Endothelial cell of umbilical vein (primary cell): ENCODE data around the gene DSP. TPM values are rescaled to one million over a fixed set of nuclear protein-coding genes. Genes with fewer than 3 reads are reported as not detected.

ENCODE experiments used
- Bru-seq: library from RNA; stranded (reverse); fragments of 400-500 nt; gene quantifications from one replicate; lab custom pipeline; 2021; lab: Mats Ljungman, UMichigan
- BruChase-seq, 2 experiments: library from RNA; stranded (reverse); fragments of 400-500 nt; gene quantifications; one replicate each; lab custom pipeline; 2021; lab: Mats Ljungman, UMichigan
- BruUV-seq: library from RNA; stranded (reverse); fragments of 400-500 nt; replicated peaks from 2 replicates; lab custom pipeline; 2021; lab: Mats Ljungman, UMichigan
- CTCF ChIA-PET: fragments of 300-600, 350-600 bp; sonication (Branson Sonifier 250); formaldehyde crosslinking; loops from one replicate; lab custom pipeline; 2021; ENCODE audit warnings: antibody characterized with exemption, inconsistent platforms; lab: Charles Lee
- POLR2A ChIA-PET: fragments of 300-600, 350-600 bp; sonication (Branson Sonifier 250); formaldehyde crosslinking; loops from one replicate; lab custom pipeline; 2021; ENCODE audit warnings: antibody characterized with exemption, inconsistent platforms; lab: Charles Lee
- DNase-seq: peaks from one replicate; pipeline ENCODE4 v3.0.0-alpha.2; 2011; ENCODE audit warnings: low read depth, low spot score
- FAIRE-seq: peaks from 2 replicates; lab custom pipeline; 2011; peaks lifted over from hg19 to GRCh38; lab: Jason Lieb, UNC
- H2AFZ ChIP-seq: 2 replicates; pipeline ENCODE4 v1.6.0; 2012; ENCODE audit warnings: low read depth, low read length, control low read depth, inconsistent platforms
- H3K27ac ChIP-seq: 2 replicates; pipeline ENCODE4 v1.5.1; 2011; ENCODE audit warnings: low read depth, mild to moderate bottlenecking, control low read depth, low read length, moderate library complexity; ENCODE audit not compliant: insufficient read depth
- H3K27me3 ChIP-seq, 2 experiments: 2 replicates each; pipeline versions ENCODE4 v1.6.0 to v1.6.1; 2011; ENCODE audit warnings: low read length in 2 of 2, mixed read lengths in 1 of 2; ENCODE audit not compliant: control insufficient read depth in 2 of 2, insufficient read depth in 2 of 2
- H3K36me3 ChIP-seq, 2 experiments: 2 replicates in 1 of 2; 3 replicates in 1 of 2; pipeline ENCODE4 v1.5.1; 2011; ENCODE audit warnings: low read length in 2 of 2, mild to moderate bottlenecking in 1 of 2, moderate library complexity in 1 of 2; ENCODE audit not compliant: control insufficient read depth in 2 of 2, insufficient read depth in 2 of 2; ENCODE audit errors: extremely low read depth in 1 of 2
- H3K4me1 ChIP-seq: 3 replicates; pipeline ENCODE4 v1.5.1; 2011; ENCODE audit warnings: mild to moderate bottlenecking, low read length; ENCODE audit not compliant: control insufficient read depth, insufficient read depth; ENCODE audit errors: extremely low read depth
- H3K4me2 ChIP-seq: 2 replicates; pipeline ENCODE4 v1.6.1; 2011; ENCODE audit warnings: low read length, control low read depth, mixed read lengths; ENCODE audit not compliant: insufficient read depth
- H3K4me3 ChIP-seq, 3 experiments: fragments of 200-600 bp in 1 of 3; sonication (generic), shearing (Covaris generic) in 1 of 3; replicated peaks in 1 of 3; 2 replicates each; pipeline ENCODE4 v1.5.1; 2011 to 2016; ENCODE audit warnings: control low read depth in 3 of 3, low read length in 3 of 3, mild to moderate bottlenecking in 2 of 3, inconsistent platforms in 1 of 3, low read depth in 1 of 3, moderate library complexity in 1 of 3; ENCODE audit not compliant: insufficient read depth in 1 of 3
- H3K79me2 ChIP-seq: 2 replicates; pipeline ENCODE4 v1.6.0; 2012; ENCODE audit warnings: low read length, inconsistent platforms; ENCODE audit not compliant: control insufficient read depth, insufficient read depth
- H3K9ac ChIP-seq: replicated peaks from 2 replicates; pipeline ENCODE3; 2011; ENCODE audit warnings: low read length, control low read depth; ENCODE audit not compliant: insufficient read depth; ENCODE audit errors: extremely low read depth
- H3K9me1 ChIP-seq: replicated peaks from 3 replicates; pipeline ENCODE4 v1.6.0; 2011; ENCODE audit warnings: mild to moderate bottlenecking, low read length; ENCODE audit not compliant: control insufficient read depth, insufficient read depth; ENCODE audit errors: extremely low read depth
- H3K9me3 ChIP-seq: replicated peaks from 2 replicates; pipeline ENCODE4 v1.5.1; 2012; ENCODE audit warnings: low read length, inconsistent platforms; ENCODE audit not compliant: control insufficient read depth, insufficient read depth
- H4K20me1 ChIP-seq: replicated peaks from 2 replicates; pipeline ENCODE3; 2011; ENCODE audit warnings: mild to moderate bottlenecking, low read length; ENCODE audit not compliant: control insufficient read depth, insufficient read depth; ENCODE audit errors: extremely low read depth
- EZH2 ChIP-seq: IDR thresholded peaks from 2 replicates; pipeline ENCODE4 v1.6.1; 2012; ENCODE audit warnings: borderline replicate concordance, low read depth, mild to moderate bottlenecking, moderate library complexity, low read length, inconsistent platforms; ENCODE audit not compliant: severe bottlenecking
- JUN ChIP-seq: IDR thresholded peaks from 2 replicates; pipeline ENCODE4 v1.6.1; 2011; ENCODE audit warnings: borderline replicate concordance, low read depth; ENCODE audit not compliant: insufficient read length, insufficient read depth
- POLR2AphosphoS5 ChIP-seq: IDR thresholded peaks from 2 replicates; pipeline ENCODE4 v1.6.1; 2012; ENCODE audit warnings: low read depth, mild to moderate bottlenecking, control low read depth, low read length, moderate library complexity; ENCODE audit not compliant: insufficient read depth
- dilution Hi-C: fragments of 300-500 bp; cut with MboI; formaldehyde crosslinking; loops from one replicate; pipeline ENCODE4 v1.15.0; 2019; ENCODE audit warnings: low sequenced_read_pairs; ENCODE audit not compliant: extremely low pct_ligation_motif_present
- intact Hi-C: fragments of 100-400 bp; cut with micrococcal nuclease; formaldehyde crosslinking; loops from one replicate; pipeline ENCODE4 v1.10.0; 2022
- long read RNA-seq: library from polyadenylated mRNA; stranded (forward); transcript quantifications from one replicate; pipeline ENCODE4 v2.0.0, GENCODE V29; 2021
- polyA minus RNA-seq, 3 experiments: library from RNA; depleted of rRNA, polyadenylated mRNA; stranded (reverse); fragments of >200 nt; gene quantifications; 1 replicate in 1 of 3; 2 replicates in 2 of 3; pipeline ENCODE4 v1.2.3, GENCODE V29; 2011
- polyA plus RNA-seq, 4 experiments: library from polyadenylated mRNA; depleted of rRNA in 3 of 4; stranded (reverse) in 3 of 4; unstranded in 1 of 4; fragments of >200 nt; gene quantifications; 2 replicates each; pipeline versions ENCODE4 v1.2.1 to v1.2.3, GENCODE V29; 2011 to 2012; ENCODE audit warnings: missing spikeins in 1 of 4
- total RNA-seq: library from RNA; stranded (reverse); gene quantifications from 2 replicates; pipeline ENCODE4 v1.2.3, GENCODE V29; 2021

The DSP gene, protein sequence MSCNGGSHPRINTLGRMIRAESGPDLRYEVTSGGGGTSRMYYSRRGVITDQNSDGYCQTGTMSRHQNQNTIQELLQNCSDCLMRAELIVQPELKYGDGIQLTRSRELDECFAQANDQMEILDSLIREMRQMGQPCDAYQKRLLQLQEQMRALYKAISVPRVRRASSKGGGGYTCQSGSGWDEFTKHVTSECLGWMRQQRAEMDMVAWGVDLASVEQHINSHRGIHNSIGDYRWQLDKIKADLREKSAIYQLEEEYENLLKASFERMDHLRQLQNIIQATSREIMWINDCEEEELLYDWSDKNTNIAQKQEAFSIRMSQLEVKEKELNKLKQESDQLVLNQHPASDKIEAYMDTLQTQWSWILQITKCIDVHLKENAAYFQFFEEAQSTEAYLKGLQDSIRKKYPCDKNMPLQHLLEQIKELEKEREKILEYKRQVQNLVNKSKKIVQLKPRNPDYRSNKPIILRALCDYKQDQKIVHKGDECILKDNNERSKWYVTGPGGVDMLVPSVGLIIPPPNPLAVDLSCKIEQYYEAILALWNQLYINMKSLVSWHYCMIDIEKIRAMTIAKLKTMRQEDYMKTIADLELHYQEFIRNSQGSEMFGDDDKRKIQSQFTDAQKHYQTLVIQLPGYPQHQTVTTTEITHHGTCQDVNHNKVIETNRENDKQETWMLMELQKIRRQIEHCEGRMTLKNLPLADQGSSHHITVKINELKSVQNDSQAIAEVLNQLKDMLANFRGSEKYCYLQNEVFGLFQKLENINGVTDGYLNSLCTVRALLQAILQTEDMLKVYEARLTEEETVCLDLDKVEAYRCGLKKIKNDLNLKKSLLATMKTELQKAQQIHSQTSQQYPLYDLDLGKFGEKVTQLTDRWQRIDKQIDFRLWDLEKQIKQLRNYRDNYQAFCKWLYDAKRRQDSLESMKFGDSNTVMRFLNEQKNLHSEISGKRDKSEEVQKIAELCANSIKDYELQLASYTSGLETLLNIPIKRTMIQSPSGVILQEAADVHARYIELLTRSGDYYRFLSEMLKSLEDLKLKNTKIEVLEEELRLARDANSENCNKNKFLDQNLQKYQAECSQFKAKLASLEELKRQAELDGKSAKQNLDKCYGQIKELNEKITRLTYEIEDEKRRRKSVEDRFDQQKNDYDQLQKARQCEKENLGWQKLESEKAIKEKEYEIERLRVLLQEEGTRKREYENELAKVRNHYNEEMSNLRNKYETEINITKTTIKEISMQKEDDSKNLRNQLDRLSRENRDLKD (N-terminal part only)
- total RNA-seq (0.32 and 0.77 TPM in 2 replicates), polyA plus RNA-seq (0.02 and 0.03 TPM in 2 replicates), polyA minus RNA-seq (0.15 TPM in 1 of 2 replicates, not detected in the other), Bru-seq, nascent RNA (percentile 20 among the genes with signal in this experiment), BruChase-seq, experiment 1, labeled RNA remaining after a 6-hour chase (percentile 30 among the genes with signal in this experiment), BruChase-seq, experiment 2, labeled RNA remaining after a 2-hour chase (percentile 26 among the genes with signal in this experiment)
- 0.01 and 0.04 TPM in 2 replicates for polyA plus RNA-seq (2011; cell fraction: cytosol; rRNA removed)
- 0.07 and 0.08 TPM in 2 replicates for polyA plus RNA-seq (2011; cell fraction: nucleus; rRNA removed)
- polyA plus RNA-seq (2012) = 0.04 TPM in 2 replicates
- 22.9 TPM for polyA minus RNA-seq (2011; cell fraction: cytosol; rRNA and poly(A)+ RNA removed)
- polyA minus RNA-seq (2011; cell fraction: nucleus; rRNA and poly(A)+ RNA removed) = 0.10 and 0.19 TPM in 2 replicates
- long read RNA-seq = 0 reads

DNA sequence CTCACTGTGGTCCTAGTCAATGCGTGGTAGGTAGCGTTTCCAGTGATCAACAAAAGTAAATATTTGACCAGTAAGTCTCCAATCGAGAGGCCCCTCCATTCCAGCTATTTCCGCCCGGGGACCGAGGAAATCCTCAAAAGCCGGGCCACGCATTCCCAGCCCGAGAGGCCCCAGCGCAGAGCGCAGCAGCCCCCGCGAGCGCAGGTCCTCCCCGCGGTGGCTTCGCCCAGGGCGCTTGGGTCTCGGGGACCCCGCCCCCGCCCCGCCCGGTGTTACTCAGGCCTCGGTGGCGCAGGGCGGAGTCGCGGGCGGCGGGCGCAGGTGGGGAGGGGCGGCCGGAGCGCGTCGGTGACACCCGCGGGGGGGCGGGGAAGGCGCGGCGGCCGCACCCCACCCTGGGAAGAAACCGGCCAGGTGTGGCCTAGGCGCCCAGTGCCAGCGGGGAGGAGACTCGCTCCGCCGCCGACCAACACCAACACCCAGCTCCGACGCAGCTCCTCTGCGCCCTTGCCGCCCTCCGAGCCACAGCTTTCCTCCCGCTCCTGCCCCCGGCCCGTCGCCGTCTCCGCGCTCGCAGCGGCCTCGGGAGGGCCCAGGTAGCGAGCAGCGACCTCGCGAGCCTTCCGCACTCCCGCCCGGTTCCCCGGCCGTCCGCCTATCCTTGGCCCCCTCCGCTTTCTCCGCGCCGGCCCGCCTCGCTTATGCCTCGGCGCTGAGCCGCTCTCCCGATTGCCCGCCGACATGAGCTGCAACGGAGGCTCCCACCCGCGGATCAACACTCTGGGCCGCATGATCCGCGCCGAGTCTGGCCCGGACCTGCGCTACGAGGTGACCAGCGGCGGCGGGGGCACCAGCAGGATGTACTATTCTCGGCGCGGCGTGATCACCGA is at the start of gene DSP:
TSS of gene DSP (plus strand) at position 497 of the 890 bp plus-strand sequence. CDS start at position 742, 245 bp downstream.
- H3K9me1 ChIP-seq = no peaks in the 10 kb centered on the region
- peak within 1 kb of the TSS; percentile 34 to 47 (median 37) for H3K4me3 ChIP-seq
- H3K27me3 ChIP-seq = peaks cover 49 to 86% of the 10 kb centered on the region in 2 experiments
- H3K79me2 ChIP-seq = no peaks in the 10 kb centered on the region
- DNase-seq (peak; percentile 15), FAIRE-seq (peak; percentile 60)
- H4K20me1 ChIP-seq = no peaks in the 10 kb centered on the region
- TF ChIP-seq EZH2 = peak; percentile 90
- TF ChIP-seq JUN = no peak
- TF ChIP-seq POLR2AphosphoS5 = no peak
- H3K4me1 ChIP-seq = peaks cover 10% of the 10 kb centered on the region
- peak within 1 kb of the TSS; percentile 68 for H3K4me2 ChIP-seq
- H3K9ac ChIP-seq = no peak within 1 kb of the TSS
- intact Hi-C loops (no loop called here), dilution Hi-C loops (no loop called here)
- ChIA-PET CTCF (interaction anchor here (1.1 kb wide), 1 partner anchor 48 kb away, joined by 3 read pairs; the partner anchor contains the start of gene SNRNP48), POLR2A (no interaction called here)
- no peaks in the 10 kb centered on the region for H3K9me3 ChIP-seq
- no TSS peak for BruUV-seq
- H2AFZ ChIP-seq = peak within 1 kb of the TSS; percentile 82
- H3K27ac ChIP-seq = no peak within 1 kb of the TSS
- no peaks in the 10 kb centered on the region for H3K36me3 ChIP-seq
